ENCODE measurements around the gene PTPRE.

DNA sequence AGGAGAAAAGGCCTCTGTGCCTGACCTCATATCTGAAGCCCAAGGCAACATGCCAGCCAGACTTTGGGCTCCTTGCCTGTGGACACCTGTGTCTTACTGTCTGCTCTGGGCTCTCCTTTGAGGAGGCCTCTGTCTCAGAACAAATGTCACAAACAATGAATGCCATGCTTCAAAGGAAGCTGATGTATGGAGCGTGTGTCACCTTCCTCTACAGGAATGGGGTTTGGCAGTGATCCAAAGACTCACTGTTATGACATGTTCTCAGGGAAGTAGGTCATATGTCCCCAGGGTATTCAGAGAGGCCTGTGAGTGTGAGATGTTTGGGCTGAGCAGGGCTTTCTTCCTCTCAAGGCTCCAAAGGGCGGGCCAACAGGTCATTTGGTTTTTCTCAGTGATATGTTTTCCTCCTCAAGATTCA, 38.4 kb downstream of the PTPRE start:
- TF ChIP-seq GABPB1 (CRISPR knock-in tag; IDR thresholded peaks at IDR 0.05) = no peak
- TF ChIP-seq IRF2 (CRISPR knock-in tag; IDR thresholded peaks at IDR 0.05; ENCODE audit: borderline replicate concordance, low read depth) = no peak
- no peak for TF ChIP-seq CTCF (IDR thresholded peaks at IDR 0.05)
- TF ChIP-seq ZNF138 (CRISPR knock-in tag; conservative IDR thresholded peaks at IDR 0.05) = no peak
